HUES64 (cell line): ENCODE data around the gene SPP1.

Experiments used
- H3K27ac ChIP-seq: 2 replicates; pipeline ENCODE4 v1.7.0; 2013; ENCODE audit warnings: low read depth, low read length, inconsistent platforms
- H3K27me3 ChIP-seq: 2 replicates; pipeline ENCODE4 v1.6.1; 2013; ENCODE audit warnings: mild to moderate bottlenecking, low read length; ENCODE audit not compliant: insufficient read depth
- H3K36me3 ChIP-seq: 2 replicates; pipeline ENCODE4 v1.6.1; 2013; ENCODE audit warnings: mild to moderate bottlenecking, low read length; ENCODE audit not compliant: insufficient read depth
- H3K4me1 ChIP-seq: 2 replicates; pipeline ENCODE4 v1.6.1; 2013; ENCODE audit warnings: mild to moderate bottlenecking, low read length, moderate library complexity; ENCODE audit not compliant: insufficient read depth
- H3K4me3 ChIP-seq: 2 replicates; pipeline ENCODE4 v1.5.1; 2013; ENCODE audit warnings: mild to moderate bottlenecking, low read length, moderate library complexity
- H3K9ac ChIP-seq: 2 replicates; pipeline ENCODE4 v1.6.1; 2013; ENCODE audit warnings: mild to moderate bottlenecking, low read depth, low read length
- H3K9me3 ChIP-seq: 2 replicates; pipeline ENCODE4 v1.6.1; 2013; ENCODE audit warnings: low read depth, low read length; ENCODE audit not compliant: insufficient read depth
- WGBS: fragments of 150-250, 120-280 bp; methylation state at CpG from one replicate; pipeline ENCODE4 v1.1.7; 2013; ENCODE audit warnings: missing lambda C conversion rate; 5-methylcytosine and 5-hydroxymethylcytosine counted together

Gene SPP1

GRCh38 chr4:87974856-87975462 lies 555 bp upstream of the SPP1 start:
- H3K9me3 ChIP-seq = no peaks in the 10 kb centered on the region

DNA sequence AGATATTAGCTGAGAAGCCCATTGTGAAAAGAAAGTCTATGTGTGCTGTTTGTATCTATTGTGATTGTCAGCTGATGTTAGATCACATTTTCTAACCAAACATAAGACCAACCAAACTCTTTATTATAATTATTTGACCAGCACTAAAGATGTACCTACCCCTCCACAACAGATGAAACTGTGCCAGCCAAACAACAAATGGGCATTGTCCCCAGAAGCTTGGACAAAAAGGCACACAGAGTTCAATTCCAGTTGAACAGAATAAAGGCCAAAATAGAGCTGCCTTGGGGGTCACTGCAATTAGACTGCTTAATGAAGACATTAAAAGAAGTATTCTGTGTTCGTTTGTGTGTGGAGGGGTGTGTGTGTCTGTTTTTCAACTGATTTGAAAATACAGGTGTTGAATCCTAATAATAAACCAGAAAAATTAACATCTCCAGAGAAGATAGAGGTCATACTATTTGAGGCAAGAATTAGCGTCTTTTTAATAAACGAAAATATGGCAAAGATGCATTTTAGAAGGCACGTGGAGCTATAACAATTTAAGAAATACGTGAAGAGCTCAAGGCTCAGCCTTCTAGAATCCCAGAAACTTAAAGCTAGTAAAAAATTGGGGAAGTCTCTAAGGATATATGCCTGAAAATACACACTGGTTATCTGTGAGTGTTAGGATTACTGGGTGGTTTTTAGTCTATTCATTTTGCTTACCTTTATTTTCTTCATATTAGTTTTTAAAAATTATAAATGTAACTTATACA lies 2.2 kb downstream of the SPP1 start:
- Histone ChIP-seq H3K4me1 (peaks cover 33% of the 10 kb centered on the region), H3K27me3 (no peaks in the 10 kb centered on the region), H3K27ac (no peak overlapping the region), H3K9me3 (no peaks in the 10 kb centered on the region), H3K9ac (no peak overlapping the region), H3K4me3 (peak overlapping the region; percentile 43; the same call in 1 of the 2 replicates), H3K36me3 (peaks cover 32% of the 10 kb centered on the region)
- WGBS = 90% methylated on average over 5 of the region's 5 CpGs

More at GRCh38 chr4:87974856-87975462, 555 bp upstream of the SPP1 start:
- peaks cover 45% of the 10 kb centered on the region for H3K4me1 ChIP-seq
- peaks cover 5% of the 10 kb centered on the region; the same call in 1 of the 2 replicates for H3K36me3 ChIP-seq
- H3K27me3 ChIP-seq = no peaks in the 10 kb centered on the region
- 59% methylated on average over 6 of the region's 6 CpGs for WGBS
- H3K4me3 ChIP-seq = 0 out of 2 replicates have a peak overlapping the region, but pooled peaks have one; percentile 43
- peak overlapping the region; percentile 27; the same call in 1 of the 2 replicates for H3K27ac ChIP-seq
- H3K9ac ChIP-seq = peak overlapping the region; percentile 15; the same call in 1 of the 2 replicates

GRCh38 chr4:87978681-87979080 lies 3.2 kb downstream of the SPP1 start:
- no peaks in the 10 kb centered on the region for H3K27me3 ChIP-seq
- no peaks in the 10 kb centered on the region for H3K9me3 ChIP-seq
- no peak overlapping the region for H3K4me3 ChIP-seq
- peaks cover 23% of the 10 kb centered on the region for H3K4me1 ChIP-seq
- H3K36me3 ChIP-seq = peaks cover 35% of the 10 kb centered on the region
- H3K27ac ChIP-seq = no peak overlapping the region
- WGBS = 88% methylated on average over 1 of the region's 1 CpG
- no peak overlapping the region for H3K9ac ChIP-seq

DNA sequence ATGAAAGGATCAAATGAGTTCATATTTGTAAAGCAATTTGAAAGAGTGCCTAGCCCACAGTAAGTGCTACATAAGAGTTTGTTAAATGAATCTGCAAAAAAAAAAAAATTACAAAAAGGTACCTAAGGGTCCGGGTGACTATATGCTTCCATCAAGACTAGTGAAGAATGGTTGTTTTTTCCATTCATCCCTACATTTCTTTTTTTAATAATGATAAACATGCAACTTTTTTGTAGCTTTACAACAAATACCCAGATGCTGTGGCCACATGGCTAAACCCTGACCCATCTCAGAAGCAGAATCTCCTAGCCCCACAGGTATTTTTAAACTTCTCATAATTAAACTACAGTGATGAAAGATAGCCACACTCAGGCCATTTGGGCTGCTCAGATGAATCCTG lies 4.3 kb downstream of the SPP1 start:
- Histone ChIP-seq H3K4me3 (no peak overlapping the region), H3K27me3 (no peaks in the 10 kb centered on the region), H3K27ac (no peak overlapping the region), H3K9ac (no peak overlapping the region), H3K4me1 (peaks cover 12% of the 10 kb centered on the region), H3K36me3 (peaks cover 35% of the 10 kb centered on the region), H3K9me3 (no peaks in the 10 kb centered on the region)
- WGBS = 100% methylated on average over 1 of the region's 1 CpG

GRCh38 chr4:87981486-87981885 lies 6.0 kb downstream of the SPP1 start:
- H3K9ac ChIP-seq = no peak overlapping the region
- H3K27me3 ChIP-seq = no peaks in the 10 kb centered on the region
- H3K9me3 ChIP-seq = no peaks in the 10 kb centered on the region
- no peak overlapping the region for H3K27ac ChIP-seq
- WGBS = 97% methylated on average over 8 of the region's 8 CpGs
- H3K4me3 ChIP-seq = no peak overlapping the region
- H3K4me1 ChIP-seq = no peaks in the 10 kb centered on the region
- peaks cover 35% of the 10 kb centered on the region for H3K36me3 ChIP-seq

- no peak overlapping the region for H3K27ac ChIP-seq
- no peaks in the 10 kb centered on the region for H3K9me3 ChIP-seq
- H3K4me3 ChIP-seq = no peak overlapping the region
- no peak overlapping the region for H3K9ac ChIP-seq
- H3K4me1 ChIP-seq = no peaks in the 10 kb centered on the region
- peaks cover 35% of the 10 kb centered on the region for H3K36me3 ChIP-seq
- 86% methylated on average over 1 of the region's 1 CpG for WGBS
- H3K27me3 ChIP-seq = no peaks in the 10 kb centered on the region
These were observed 6.5 kb downstream of the SPP1 start for GRCh38 chr4:87982036-87982435.

DNA sequence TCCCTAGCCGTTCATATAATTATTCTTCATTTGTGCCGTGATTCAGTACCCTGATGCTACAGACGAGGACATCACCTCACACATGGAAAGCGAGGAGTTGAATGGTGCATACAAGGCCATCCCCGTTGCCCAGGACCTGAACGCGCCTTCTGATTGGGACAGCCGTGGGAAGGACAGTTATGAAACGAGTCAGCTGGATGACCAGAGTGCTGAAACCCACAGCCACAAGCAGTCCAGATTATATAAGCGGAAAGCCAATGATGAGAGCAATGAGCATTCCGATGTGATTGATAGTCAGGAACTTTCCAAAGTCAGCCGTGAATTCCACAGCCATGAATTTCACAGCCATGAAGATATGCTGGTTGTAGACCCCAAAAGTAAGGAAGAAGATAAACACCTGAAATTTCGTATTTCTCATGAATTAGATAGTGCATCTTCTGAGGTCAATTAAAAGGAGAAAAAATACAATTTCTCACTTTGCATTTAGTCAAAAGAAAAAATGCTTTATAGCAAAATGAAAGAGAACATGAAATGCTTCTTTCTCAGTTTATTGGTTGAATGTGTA lies 7.0 kb downstream of the SPP1 start:
- 94% methylated on average over 13 of the region's 13 CpGs for WGBS
- Histone ChIP-seq H3K4me1 (no peaks in the 10 kb centered on the region), H3K9ac (no peak overlapping the region), H3K9me3 (no peaks in the 10 kb centered on the region), H3K27me3 (no peaks in the 10 kb centered on the region), H3K27ac (no peak overlapping the region), H3K4me3 (no peak overlapping the region), H3K36me3 (peaks cover 35% of the 10 kb centered on the region)

GRCh38 chr4:87983996-87984395 lies 8.5 kb downstream of the SPP1 start:
- no peak overlapping the region for H3K9ac ChIP-seq
- H3K27me3 ChIP-seq = no peaks in the 10 kb centered on the region
- H3K36me3 ChIP-seq = peaks cover 35% of the 10 kb centered on the region
- no peaks in the 10 kb centered on the region for H3K9me3 ChIP-seq
- H3K27ac ChIP-seq = no peak overlapping the region
- 94% methylated on average over 2 of the region's 2 CpGs for WGBS
- no peak overlapping the region for H3K4me3 ChIP-seq
- H3K4me1 ChIP-seq = no peaks in the 10 kb centered on the region

DNA sequence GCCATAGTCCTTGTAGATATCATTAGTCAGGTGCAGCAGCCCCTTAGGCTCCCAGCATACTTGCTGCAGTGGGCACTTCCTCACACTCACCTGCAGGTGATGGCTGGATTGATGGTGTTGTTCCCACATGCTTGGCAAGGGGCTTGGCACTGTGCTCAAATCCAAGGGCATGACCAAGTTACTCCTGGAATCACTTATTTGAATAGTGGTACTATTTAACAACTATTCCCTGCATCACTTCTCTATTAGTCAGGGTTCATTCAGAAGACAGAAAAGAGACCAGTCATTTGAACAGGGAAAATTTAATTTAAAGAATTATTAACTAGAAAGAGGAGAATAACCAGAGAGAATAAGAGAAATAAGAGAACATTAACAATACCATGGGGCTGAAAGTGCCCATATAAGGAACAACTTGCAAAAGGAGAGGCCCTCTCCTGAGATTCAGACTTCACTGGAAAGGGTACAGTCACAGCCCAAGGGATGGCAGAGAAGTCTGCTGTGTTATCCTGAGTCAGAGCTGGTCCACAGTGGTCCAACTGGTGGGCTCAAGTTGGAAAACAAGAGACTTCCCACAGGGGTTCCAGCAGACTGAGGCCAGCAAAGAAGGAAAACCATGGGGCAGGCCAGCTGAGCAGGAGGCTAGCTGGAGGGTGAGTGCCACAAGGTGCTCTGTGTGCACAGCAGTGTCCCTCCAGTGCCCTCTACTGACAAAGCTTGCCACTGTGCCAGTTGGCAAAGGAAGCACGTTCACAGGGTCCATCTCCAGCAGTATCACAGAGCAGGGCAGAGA lies 9.8 kb downstream of the SPP1 start:
- Histone ChIP-seq H3K4me1 (no peaks in the 10 kb centered on the region), H3K4me3 (no peak overlapping the region), H3K27ac (no peak overlapping the region), H3K36me3 (peaks cover 27% of the 10 kb centered on the region), H3K9me3 (no peaks in the 10 kb centered on the region), H3K27me3 (no peaks in the 10 kb centered on the region), H3K9ac (no peak overlapping the region)
- WGBS = 3% methylated on average over 1 of the region's 1 CpG

DNA sequence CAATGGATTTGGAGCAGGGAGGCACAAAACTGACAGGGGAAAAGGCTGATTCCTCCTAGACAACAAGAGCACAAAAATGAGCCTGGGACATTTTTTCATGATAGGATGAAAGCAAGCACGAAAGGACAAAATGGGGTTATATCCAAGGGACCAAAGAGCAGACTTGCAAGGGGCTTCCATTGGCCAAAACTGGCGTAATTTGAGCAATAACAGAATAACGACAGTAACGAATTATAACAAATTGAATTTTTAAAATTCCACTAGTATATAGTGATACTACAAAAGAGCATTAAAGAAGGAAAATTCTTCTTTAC lies 10.3 kb downstream of the SPP1 start:
- Histone ChIP-seq H3K4me1 (no peaks in the 10 kb centered on the region), H3K4me3 (no peak overlapping the region), H3K27me3 (no peaks in the 10 kb centered on the region), H3K9ac (no peak overlapping the region), H3K36me3 (peaks cover 22% of the 10 kb centered on the region), H3K27ac (no peak overlapping the region), H3K9me3 (no peaks in the 10 kb centered on the region)
- WGBS = 62% methylated on average over 3 of the region's 4 CpGs

DNA sequence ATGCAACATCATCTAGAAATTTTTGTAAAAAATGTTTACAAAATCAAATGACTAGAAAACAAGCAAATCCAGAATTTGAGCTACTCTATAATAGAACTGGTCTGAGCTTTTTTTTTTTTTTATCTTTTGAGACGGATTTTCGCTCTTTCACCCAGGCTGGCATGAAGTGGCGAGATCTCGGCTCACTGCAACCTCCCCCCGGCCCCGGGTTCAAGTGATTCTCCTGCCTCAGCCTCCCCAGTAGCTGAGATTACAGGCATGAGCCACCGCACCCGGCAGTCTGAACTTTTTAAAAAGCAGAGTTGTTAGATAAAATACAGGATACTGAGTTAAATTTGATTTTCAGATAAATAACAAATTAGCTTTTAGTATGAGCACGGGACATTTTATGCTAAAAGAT lies 11.0 kb downstream of the SPP1 start:
- 94% methylated on average over 8 of the region's 9 CpGs for whole genome bisulfite sequencing

More for the DNA sequence above, 11.0 kb downstream of the SPP1 start:
- Histone ChIP-seq H3K27ac (no peak overlapping the region), H3K4me1 (no peaks in the 10 kb centered on the region), H3K9ac (no peak overlapping the region), H3K27me3 (no peaks in the 10 kb centered on the region), H3K4me3 (no peak overlapping the region), H3K9me3 (no peaks in the 10 kb centered on the region), H3K36me3 (peaks cover 15% of the 10 kb centered on the region)
